Measurements from ENCODE around the gene DMPK.

- TF ChIP-seq, protein P1, sequence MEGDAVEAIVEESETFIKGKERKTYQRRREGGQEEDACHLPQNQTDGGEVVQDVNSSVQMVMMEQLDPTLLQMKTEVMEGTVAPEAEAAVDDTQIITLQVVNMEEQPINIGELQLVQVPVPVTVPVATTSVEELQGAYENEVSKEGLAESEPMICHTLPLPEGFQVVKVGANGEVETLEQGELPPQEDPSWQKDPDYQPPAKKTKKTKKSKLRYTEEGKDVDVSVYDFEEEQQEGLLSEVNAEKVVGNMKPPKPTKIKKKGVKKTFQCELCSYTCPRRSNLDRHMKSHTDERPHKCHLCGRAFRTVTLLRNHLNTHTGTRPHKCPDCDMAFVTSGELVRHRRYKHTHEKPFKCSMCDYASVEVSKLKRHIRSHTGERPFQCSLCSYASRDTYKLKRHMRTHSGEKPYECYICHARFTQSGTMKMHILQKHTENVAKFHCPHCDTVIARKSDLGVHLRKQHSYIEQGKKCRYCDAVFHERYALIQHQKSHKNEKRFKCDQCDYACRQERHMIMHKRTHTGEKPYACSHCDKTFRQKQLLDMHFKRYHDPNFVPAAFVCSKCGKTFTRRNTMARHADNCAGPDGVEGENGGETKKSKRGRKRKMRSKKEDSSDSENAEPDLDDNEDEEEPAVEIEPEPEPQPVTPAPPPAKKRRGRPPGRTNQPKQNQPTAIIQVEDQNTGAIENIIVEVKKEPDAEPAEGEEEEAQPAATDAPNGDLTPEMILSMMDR (IDR thresholded peaks at IDR 0.05): no peak
- no peak for TF ChIP-seq POLR2AphosphoS5 (IDR thresholded peaks at IDR 0.05; ENCODE audit: low read depth, low read length)
- TF ChIP-seq TCF7L2 (IDR thresholded peaks at IDR 0.05; ENCODE audit: low read depth, low read length): no peak
- TF ChIP-seq REST (IDR thresholded peaks at IDR 0.05; ENCODE audit: insufficient read depth in 1 of 2, low read depth in 2 of 2, low read length in 1 of 2): no peak
- no peak for TF ChIP-seq SIN3A (IDR thresholded peaks at IDR 0.05; ENCODE audit: borderline replicate concordance, insufficient read depth, low read depth, low read length)
Measured at GRCh38 chr19:45820413-45821102, 38.3 kb upstream of the DMPK start.
